Endothelial cell of umbilical vein (primary cell): ENCODE results near the gene ATXN7. TPM values are rescaled to one million over a fixed set of nuclear protein-coding genes. Genes with fewer than 3 reads are reported as not detected.

Source experiments
- BruUV-seq: library from RNA; stranded (reverse); fragments of 400-500 nt; replicated peaks from 2 replicates; lab custom pipeline; 2021; lab: Mats Ljungman, UMichigan
- CTCF ChIA-PET: fragments of 300-600, 350-600 bp; sonication (Branson Sonifier 250); formaldehyde crosslinking; loops from one replicate; lab custom pipeline; 2021; ENCODE audit warnings: antibody characterized with exemption, inconsistent platforms; lab: Charles Lee
- POLR2A ChIA-PET: fragments of 300-600, 350-600 bp; sonication (Branson Sonifier 250); formaldehyde crosslinking; loops from one replicate; lab custom pipeline; 2021; ENCODE audit warnings: antibody characterized with exemption, inconsistent platforms; lab: Charles Lee
- DNase-seq: peaks from one replicate; pipeline ENCODE4 v3.0.0-alpha.2; 2011; ENCODE audit warnings: low read depth, low spot score
- FAIRE-seq: peaks from 2 replicates; lab custom pipeline; 2011; peaks lifted over from hg19 to GRCh38; lab: Jason Lieb, UNC
- H2AFZ ChIP-seq: 2 replicates; pipeline ENCODE4 v1.6.0; 2012; ENCODE audit warnings: low read depth, low read length, control low read depth, inconsistent platforms
- H3K27ac ChIP-seq: 2 replicates; pipeline ENCODE4 v1.5.1; 2011; ENCODE audit warnings: low read depth, mild to moderate bottlenecking, control low read depth, low read length, moderate library complexity; ENCODE audit not compliant: insufficient read depth
- H3K27me3 ChIP-seq, 2 experiments: 2 replicates each; pipeline versions ENCODE4 v1.6.0 to v1.6.1; 2011; ENCODE audit warnings: low read length in 2 of 2, mixed read lengths in 1 of 2; ENCODE audit not compliant: control insufficient read depth in 2 of 2, insufficient read depth in 2 of 2
- H3K36me3 ChIP-seq, 2 experiments: 2 replicates in 1 of 2; 3 replicates in 1 of 2; pipeline ENCODE4 v1.5.1; 2011; ENCODE audit warnings: low read length in 2 of 2, mild to moderate bottlenecking in 1 of 2, moderate library complexity in 1 of 2; ENCODE audit not compliant: control insufficient read depth in 2 of 2, insufficient read depth in 2 of 2; ENCODE audit errors: extremely low read depth in 1 of 2
- H3K4me1 ChIP-seq: 3 replicates; pipeline ENCODE4 v1.5.1; 2011; ENCODE audit warnings: mild to moderate bottlenecking, low read length; ENCODE audit not compliant: control insufficient read depth, insufficient read depth; ENCODE audit errors: extremely low read depth
- H3K4me2 ChIP-seq: 2 replicates; pipeline ENCODE4 v1.6.1; 2011; ENCODE audit warnings: low read length, control low read depth, mixed read lengths; ENCODE audit not compliant: insufficient read depth
- H3K4me3 ChIP-seq, 3 experiments: fragments of 200-600 bp in 1 of 3; sonication (generic), shearing (Covaris generic) in 1 of 3; replicated peaks in 1 of 3; 2 replicates each; pipeline ENCODE4 v1.5.1; 2011 to 2016; ENCODE audit warnings: control low read depth in 3 of 3, low read length in 3 of 3, mild to moderate bottlenecking in 2 of 3, inconsistent platforms in 1 of 3, low read depth in 1 of 3, moderate library complexity in 1 of 3; ENCODE audit not compliant: insufficient read depth in 1 of 3
- H3K79me2 ChIP-seq: 2 replicates; pipeline ENCODE4 v1.6.0; 2012; ENCODE audit warnings: low read length, inconsistent platforms; ENCODE audit not compliant: control insufficient read depth, insufficient read depth
- H3K9ac ChIP-seq: replicated peaks from 2 replicates; pipeline ENCODE3; 2011; ENCODE audit warnings: low read length, control low read depth; ENCODE audit not compliant: insufficient read depth; ENCODE audit errors: extremely low read depth
- H3K9me1 ChIP-seq: replicated peaks from 3 replicates; pipeline ENCODE4 v1.6.0; 2011; ENCODE audit warnings: mild to moderate bottlenecking, low read length; ENCODE audit not compliant: control insufficient read depth, insufficient read depth; ENCODE audit errors: extremely low read depth
- H3K9me3 ChIP-seq: replicated peaks from 2 replicates; pipeline ENCODE4 v1.5.1; 2012; ENCODE audit warnings: low read length, inconsistent platforms; ENCODE audit not compliant: control insufficient read depth, insufficient read depth
- H4K20me1 ChIP-seq: replicated peaks from 2 replicates; pipeline ENCODE3; 2011; ENCODE audit warnings: mild to moderate bottlenecking, low read length; ENCODE audit not compliant: control insufficient read depth, insufficient read depth; ENCODE audit errors: extremely low read depth
- FOS ChIP-seq: IDR thresholded peaks from 2 replicates; pipeline ENCODE4 v1.6.1; 2011; ENCODE audit warnings: mild to moderate bottlenecking, low read length, moderate library complexity, borderline replicate concordance; ENCODE audit not compliant: insufficient read depth
- GATA2 ChIP-seq: IDR thresholded peaks from 2 replicates; pipeline ENCODE4 v1.7.0; 2011; ENCODE audit warnings: low read depth, mild to moderate bottlenecking, moderate library complexity, mixed read lengths, low read length; ENCODE audit not compliant: insufficient read length, insufficient read depth
- MYC ChIP-seq: IDR thresholded peaks from one replicate; pipeline ENCODE4 v1.6.1; 2011; ENCODE audit warnings: mild to moderate bottlenecking, low read depth, low read length
- POLR2A ChIP-seq: IDR thresholded peaks from 2 replicates; pipeline ENCODE4 v1.6.1; 2012; ENCODE audit warnings: low read depth, mild to moderate bottlenecking, control low read depth, low read length
- POLR2AphosphoS5 ChIP-seq: IDR thresholded peaks from 2 replicates; pipeline ENCODE4 v1.6.1; 2012; ENCODE audit warnings: low read depth, mild to moderate bottlenecking, control low read depth, low read length, moderate library complexity; ENCODE audit not compliant: insufficient read depth
- dilution Hi-C: fragments of 300-500 bp; cut with MboI; formaldehyde crosslinking; loops from one replicate; pipeline ENCODE4 v1.15.0; 2019; ENCODE audit warnings: low sequenced_read_pairs; ENCODE audit not compliant: extremely low pct_ligation_motif_present
- intact Hi-C: fragments of 100-400 bp; cut with micrococcal nuclease; formaldehyde crosslinking; loops from one replicate; pipeline ENCODE4 v1.10.0; 2022
- polyA plus RNA-seq, 4 experiments: library from polyadenylated mRNA; depleted of rRNA in 3 of 4; stranded (reverse) in 3 of 4; unstranded in 1 of 4; fragments of >200 nt; gene quantifications; 2 replicates each; pipeline versions ENCODE4 v1.2.1 to v1.2.3, GENCODE V29; 2011 to 2012; ENCODE audit warnings: missing spikeins in 1 of 4
- total RNA-seq: library from RNA; stranded (reverse); gene quantifications from 2 replicates; pipeline ENCODE4 v1.2.3, GENCODE V29; 2021
- TF ChIP-seq, protein P1 (sequence below), 2 donors: IDR thresholded peaks; 1 replicate in 1 of 2; 2 replicates in 1 of 2; pipeline ENCODE4 v1.5.1; 2011; ENCODE audit warnings: low read length in 2 of 2, mild to moderate bottlenecking in 2 of 2, moderate library complexity in 2 of 2, control low read depth in 1 of 2, inconsistent platforms in 1 of 2, low read depth in 1 of 2; ENCODE audit not compliant: insufficient read depth in 1 of 2; ENCODE audit errors: extremely low read depth in 1 of 2
- TF ChIP-seq, protein P2 (sequence below): IDR thresholded peaks from 2 replicates; pipeline ENCODE4 v1.6.1; 2011; ENCODE audit not compliant: insufficient read depth, insufficient read length

Gene ATXN7
- total and polyA plus RNA-seq, 2 donors (not counting 3 experiments of a cell fraction or from before 2014, with no cell fraction given), result 21.2 to 34.7 TPM

- intact Hi-C loops, result no loop called here
Measured at GRCh38 chr3:63908776-63909175, 45.1 kb downstream of the ATXN7 start.

DNA sequence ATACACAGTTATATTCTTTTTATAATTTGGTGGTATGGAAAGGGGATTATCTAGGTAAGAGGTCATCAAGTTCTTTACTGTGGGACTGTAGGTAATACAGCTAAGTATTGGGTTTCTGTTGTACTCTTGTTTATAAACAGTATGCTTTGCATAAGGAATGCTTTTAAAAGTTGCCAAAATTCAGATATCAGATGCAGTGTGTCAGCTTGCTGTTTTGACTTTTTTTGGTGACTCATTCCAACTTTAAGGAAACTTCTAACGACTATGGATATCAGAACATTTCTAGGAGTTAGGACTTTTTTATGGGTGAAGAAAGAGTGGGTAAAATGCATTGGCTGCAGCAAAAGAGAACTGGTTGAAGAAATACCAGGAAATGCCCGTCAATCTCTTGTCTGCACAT lies 45.8 kb downstream of the ATXN7 start:
- TF ChIP-seq MYC (no peak), GATA2 (no peak), POLR2A (no peak), POLR2AphosphoS5 (no peak), FOS (peak; percentile 44)
- TF ChIP-seq, protein P1, sequence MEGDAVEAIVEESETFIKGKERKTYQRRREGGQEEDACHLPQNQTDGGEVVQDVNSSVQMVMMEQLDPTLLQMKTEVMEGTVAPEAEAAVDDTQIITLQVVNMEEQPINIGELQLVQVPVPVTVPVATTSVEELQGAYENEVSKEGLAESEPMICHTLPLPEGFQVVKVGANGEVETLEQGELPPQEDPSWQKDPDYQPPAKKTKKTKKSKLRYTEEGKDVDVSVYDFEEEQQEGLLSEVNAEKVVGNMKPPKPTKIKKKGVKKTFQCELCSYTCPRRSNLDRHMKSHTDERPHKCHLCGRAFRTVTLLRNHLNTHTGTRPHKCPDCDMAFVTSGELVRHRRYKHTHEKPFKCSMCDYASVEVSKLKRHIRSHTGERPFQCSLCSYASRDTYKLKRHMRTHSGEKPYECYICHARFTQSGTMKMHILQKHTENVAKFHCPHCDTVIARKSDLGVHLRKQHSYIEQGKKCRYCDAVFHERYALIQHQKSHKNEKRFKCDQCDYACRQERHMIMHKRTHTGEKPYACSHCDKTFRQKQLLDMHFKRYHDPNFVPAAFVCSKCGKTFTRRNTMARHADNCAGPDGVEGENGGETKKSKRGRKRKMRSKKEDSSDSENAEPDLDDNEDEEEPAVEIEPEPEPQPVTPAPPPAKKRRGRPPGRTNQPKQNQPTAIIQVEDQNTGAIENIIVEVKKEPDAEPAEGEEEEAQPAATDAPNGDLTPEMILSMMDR (IDR thresholded peaks at IDR 0.05; ENCODE audit: extremely low read depth in 1 of 2, insufficient read depth in 1 of 2, low read depth in 1 of 2, low read length in 2 of 2), result no peak
- Histone ChIP-seq H3K9me1 (no peaks in the 10 kb centered on the region), H3K4me2 (no peak overlapping the region), H3K27me3 (no peaks in the 10 kb centered on the region), H3K79me2 (peaks cover 15% of the 10 kb centered on the region), H3K9me3 (no peaks in the 10 kb centered on the region), H3K36me3 (no peaks in the 10 kb centered on the region), H2AFZ (no peak overlapping the region), H3K9ac (no peak overlapping the region), H4K20me1 (no peaks in the 10 kb centered on the region), H3K27ac (no peak overlapping the region), H3K4me3 (no peak overlapping the region), H3K4me1 (peaks cover 24% of the 10 kb centered on the region)
- dilution Hi-C loops (no loop called here), intact Hi-C loops (no loop called here)
- no TSS peak for BruUV-seq
- ChIA-PET CTCF (no interaction called here), POLR2A (no interaction called here)
- FAIRE-seq, result no peak
- no peak for DNase-seq

More at GRCh38 chr3:63908776-63909175, 45.1 kb downstream of the ATXN7 start:
- Histone ChIP-seq H3K4me1 (peaks cover 21% of the 10 kb centered on the region), H3K4me2 (no peak overlapping the region), H3K27ac (no peak overlapping the region), H3K9ac (no peak overlapping the region), H3K36me3 (no peaks in the 10 kb centered on the region), H3K9me1 (no peaks in the 10 kb centered on the region), H3K27me3 (no peaks in the 10 kb centered on the region), H3K79me2 (peaks cover 11% of the 10 kb centered on the region), H3K4me3 (no peak overlapping the region), H2AFZ (no peak overlapping the region), H3K9me3 (no peaks in the 10 kb centered on the region), H4K20me1 (no peaks in the 10 kb centered on the region)
- dilution Hi-C loops, result no loop called here
- ChIA-PET CTCF (no interaction called here), POLR2A (no interaction called here)
- no TSS peak for BruUV-seq
- TF ChIP-seq FOS (no peak), GATA2 (no peak)
- TF ChIP-seq, protein P2, sequence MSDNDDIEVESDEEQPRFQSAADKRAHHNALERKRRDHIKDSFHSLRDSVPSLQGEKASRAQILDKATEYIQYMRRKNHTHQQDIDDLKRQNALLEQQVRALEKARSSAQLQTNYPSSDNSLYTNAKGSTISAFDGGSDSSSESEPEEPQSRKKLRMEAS, result no peak
- FAIRE-seq (no peak), DNase-seq (no peak)
